Measurements from ENCODE around the gene JPT2. TPM values are rescaled to one million over a fixed set of nuclear protein-coding genes. Genes with fewer than 3 reads are reported as not detected.

Gene JPT2
- polyA plus RNA-seq, 10 donors: 31.0 to 53.6 (median 40.0) TPM

DNA sequence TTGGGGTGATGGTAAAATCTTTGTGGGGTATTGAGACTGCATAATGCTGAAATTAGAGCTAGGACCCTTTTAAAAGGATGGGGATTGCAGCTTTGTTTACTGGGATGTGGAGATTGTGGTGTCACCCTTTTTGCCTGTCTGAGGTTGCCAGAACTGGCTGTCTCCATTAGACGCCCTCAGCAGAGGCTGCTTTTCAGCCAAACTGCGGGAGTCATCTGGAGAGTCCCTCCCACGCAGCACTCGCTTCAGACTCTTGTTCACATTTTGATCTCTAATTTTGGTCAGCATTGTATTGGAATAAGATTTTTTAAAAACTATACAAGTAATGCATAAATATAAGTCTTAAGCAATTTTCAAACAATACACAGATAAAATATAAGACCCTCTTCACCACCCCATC lies 27.9 kb upstream of the JPT2 start:
- DNase-seq: no peak

DNA sequence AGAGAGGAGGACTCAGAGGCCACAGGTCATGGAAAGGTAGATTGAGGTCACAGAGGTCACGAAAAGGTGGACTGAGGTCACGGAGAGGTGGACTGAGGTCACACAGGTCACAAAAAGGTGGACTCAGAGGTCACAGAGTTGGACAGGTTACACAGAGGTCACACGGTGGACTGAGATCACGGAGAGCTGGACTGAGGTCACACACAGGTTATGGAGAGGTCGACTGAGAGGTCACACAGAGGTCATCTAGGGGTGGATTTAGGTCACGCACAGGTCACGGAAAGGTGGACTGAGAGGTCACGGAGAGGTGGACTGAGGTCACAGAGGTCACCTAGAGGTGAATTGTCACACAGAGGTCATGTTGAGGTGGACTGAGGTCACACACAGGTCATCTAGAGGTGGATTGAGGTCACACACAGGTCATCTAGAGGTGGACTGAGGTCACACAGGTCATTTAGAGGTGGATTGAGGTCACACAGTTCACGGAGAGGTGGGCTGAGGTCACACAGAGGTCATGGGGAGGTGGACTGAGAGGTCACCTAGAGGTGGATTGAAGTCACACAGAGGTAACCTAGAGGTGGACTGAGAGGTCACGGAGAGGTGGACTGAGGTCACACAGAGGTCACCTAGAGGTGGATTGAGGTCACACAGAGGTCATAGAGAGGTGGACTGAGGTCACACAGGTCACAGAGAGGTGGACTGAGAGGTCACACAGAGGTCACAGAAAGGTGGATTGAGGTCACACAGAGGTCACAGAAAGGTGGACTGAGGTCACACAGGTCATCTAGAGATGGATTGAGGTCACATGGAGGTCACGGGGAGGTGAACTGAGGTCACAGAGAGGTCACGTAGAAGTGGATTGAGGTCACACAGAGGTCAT lies 26.7 kb upstream of the JPT2 start:
- DNase-seq: peak; percentile 2 to 25 (median 18)

DNA sequence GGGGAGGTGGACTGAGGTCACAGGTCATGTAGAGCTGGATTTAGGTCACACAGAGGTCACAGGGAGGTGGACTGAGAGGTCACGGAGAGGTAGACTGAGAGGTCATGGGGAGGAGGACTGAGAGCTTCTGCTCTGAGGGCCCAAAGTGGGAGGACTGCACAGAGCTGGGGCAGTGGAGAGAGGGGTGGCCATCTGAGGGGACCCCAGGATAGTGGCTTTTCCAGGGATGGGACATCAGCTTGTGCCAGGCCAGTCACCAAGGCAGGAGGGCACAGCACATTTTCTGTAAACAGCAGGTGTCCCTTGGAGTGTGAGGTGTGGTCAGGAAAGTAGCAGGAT lies 26.1 kb upstream of the JPT2 start:
- DNase-seq: peak in 1 of 3 donors; percentile 31

DNA sequence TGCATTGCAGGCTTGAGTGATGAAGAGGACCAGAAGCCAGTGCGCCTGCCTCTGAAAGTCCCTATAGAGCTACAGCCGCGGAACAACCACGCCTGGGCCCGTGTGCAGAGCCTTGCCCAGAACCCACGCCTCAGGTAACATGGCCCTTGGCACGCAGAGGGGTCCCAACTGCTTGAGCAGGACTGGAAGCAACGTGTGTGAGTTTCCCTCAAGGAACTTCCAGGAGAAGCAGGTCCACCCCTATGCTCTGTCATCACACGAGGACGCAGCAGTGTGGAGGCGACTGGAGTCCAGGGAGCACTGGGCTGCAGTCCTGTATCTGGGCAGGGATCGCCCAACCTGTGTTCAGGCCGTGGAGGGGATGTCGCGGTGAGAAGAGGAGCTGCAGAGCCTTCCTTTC lies 25.1 kb upstream of the JPT2 start:
- DNase-seq: no peak

DNA sequence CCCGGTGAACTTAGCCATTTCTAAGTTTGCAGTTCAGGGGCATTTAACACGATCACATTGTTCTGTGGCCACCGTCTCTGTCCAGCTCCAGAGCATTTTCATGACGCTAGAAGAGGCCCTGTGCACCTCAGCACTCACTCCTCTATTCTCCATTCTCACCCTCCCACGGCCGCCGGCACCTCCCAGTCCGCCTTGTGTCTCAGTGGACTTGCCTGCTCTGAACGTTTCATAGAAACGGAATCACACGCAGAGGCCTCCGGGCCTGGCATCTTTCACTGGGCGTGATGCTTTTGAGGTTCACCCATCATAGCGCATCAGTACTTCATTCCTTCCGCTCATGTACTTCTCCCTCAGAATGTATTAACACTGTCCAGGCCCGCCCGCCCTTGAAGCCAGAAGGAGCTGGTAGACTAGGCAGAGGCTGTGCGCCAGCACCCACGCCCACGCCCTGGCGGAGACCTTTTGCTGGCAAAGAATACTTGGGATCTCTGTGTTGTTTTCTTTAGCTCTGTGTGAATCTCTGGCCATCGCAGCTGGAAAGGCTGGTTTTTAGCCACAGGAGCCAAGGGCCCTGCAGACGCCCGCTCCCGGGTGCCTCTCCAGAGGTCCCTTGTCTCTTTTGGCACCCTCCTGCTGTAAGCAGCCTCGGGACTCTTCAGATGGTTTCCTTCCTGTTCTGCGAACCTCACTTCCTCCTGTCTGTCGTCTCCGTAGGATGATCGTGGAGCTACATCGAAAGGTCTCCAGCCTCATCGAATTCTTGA lies 23.4 kb upstream of the JPT2 start:
- DNase-seq: no peak

DNA sequence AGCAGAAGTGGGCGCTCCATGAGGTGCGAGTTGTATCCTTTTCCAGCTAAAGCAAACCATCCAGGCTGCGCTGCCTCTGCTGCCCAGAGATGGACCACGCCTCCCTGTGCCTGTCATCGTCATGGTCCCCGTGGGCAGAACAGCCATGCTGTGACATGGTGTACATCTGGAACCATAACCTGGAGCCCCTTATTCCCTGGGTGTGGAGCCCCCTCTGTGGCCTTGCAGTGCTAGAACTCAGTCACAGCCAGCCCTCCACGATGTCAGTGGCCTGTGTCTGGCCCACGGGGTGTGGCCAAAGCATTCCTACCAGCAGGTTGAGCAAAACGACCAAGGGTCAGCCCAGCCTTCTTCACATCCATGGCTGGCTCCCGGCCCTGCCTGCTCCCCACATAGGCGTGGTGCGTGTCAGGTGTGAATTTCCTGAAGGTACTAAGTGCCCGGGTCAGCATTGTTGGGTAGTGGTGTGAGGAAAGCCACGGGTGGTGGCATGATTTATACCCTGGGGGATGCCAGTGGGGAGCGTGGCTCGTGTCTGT lies 22.7 kb upstream of the JPT2 start:
- DNase-seq: no peak

DNA sequence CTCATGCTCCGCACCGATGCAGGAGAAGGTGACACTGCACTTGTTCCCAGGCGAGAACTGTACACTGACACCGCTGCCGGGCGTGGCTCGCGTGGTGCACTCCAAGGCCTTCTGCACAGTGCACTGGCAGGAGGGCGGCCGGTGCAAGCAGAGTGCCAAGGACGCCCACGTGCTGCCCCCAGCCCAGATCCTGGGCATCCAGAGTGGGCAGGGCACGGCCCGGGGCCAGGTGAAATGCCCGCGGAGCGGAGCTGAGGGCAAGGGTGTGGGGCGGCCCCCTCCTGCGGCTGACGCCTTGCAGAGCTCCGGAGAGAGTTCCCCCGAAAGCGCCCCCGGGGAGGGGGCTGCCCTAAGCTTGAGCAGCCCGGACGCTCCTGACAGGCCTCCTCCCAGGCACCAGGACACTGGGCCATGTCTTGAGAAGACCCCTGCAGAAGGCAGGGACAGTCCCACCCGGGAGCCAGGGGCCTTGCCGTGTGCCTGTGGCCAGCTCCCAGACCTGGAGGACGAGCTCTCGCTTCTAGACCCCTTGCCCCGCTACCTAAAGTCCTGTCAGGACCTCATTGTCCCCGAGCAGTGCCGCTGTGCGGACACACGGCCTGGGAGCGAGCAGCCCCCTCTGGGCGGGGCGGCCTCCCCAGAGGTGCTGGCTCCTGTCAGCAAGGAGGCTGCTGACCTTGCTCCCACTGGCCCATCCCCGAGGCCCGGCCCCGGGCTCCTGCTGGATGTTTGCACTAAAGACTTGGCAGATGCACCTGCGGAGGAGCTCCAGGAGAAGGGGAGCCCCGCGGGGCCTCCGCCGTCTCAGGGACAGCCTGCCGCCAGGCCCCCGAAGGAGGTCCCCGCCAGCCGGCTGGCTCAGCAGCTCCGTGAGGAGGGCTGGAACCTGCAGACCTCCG lies 21.9 kb upstream of the JPT2 start:
- no peak for DNase-seq

DNA sequence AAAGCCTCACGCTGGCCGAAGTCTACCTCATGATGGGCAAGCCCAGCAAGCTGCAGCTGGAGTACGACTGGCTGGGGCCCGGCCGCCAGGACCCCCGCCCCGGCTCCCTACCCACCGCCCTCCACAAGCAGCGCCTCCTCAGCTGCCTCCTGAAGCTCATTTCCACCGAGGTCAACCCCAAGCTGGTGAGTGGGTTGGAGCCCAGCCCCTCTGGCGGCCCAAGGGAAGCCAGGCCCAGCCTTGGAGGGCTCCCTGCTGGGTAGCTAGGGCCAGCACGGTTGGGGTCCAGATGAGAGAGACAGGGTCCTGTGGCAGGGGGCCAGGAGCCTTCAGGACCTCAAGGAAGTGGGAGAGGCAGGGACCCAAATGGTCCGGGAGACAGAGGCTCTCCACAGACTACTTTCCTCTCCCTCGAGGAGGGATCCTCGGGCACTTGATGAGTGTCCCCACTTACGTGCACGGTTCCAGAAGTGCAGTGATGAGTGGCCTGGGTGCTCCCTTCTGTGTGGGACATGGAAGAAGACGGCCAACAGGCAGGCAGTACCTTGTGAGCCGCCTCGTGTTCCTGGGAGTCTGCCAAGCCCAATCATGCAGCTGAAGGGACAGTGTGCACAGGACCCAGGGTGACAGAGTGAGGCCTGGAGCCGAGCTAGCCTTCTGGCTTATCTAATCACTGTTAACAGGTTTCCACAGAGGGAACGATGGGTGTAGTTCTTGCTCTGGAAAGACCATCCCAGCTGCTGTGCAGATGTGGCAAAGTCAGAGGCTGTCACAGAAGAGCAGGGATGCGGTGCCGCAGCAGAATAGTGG lies 21.1 kb upstream of the JPT2 start:
- DNase-seq: no peak

DNA sequence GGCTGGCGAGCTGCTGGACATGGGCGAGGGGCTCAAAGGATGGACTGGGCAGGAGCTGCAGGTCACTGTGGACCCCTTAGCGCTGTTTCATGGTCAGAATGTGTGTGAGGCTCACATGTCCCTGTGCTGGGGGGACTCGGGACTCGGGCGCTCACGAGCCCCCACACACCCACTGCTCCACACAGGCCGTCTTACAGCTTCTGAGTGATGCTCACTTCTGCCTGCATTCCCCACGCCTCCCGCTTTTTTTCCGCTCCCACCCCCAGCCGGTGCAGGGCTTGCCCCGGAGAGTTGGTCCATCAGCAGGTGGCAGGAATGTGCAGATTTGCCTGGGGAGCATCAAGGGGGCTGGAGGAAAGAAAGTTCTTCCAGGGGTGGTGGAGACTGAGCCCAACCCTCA lies 20.2 kb upstream of the JPT2 start:
- DNase-seq: no peak

DNA sequence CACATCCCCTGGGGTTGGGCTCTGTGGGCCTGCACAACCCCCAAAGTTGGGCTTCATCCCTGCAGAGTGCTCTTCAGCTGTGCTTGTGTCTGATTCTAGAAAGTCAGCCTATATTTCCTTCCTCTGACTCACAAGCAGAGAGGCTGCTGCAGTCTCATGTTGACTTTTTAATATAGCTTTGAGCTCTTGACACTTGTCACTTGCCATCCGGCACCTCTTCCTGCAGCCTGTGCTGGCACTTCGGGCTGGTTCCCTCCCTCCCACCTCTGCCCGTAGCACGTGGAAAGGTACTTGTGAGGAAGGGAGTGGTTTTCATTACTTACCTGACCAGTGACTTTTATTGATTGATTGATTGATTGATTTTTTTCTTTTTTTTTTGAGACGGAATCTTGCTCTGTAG lies 19.0 kb upstream of the JPT2 start:
- no peak for DNase-seq

DNA sequence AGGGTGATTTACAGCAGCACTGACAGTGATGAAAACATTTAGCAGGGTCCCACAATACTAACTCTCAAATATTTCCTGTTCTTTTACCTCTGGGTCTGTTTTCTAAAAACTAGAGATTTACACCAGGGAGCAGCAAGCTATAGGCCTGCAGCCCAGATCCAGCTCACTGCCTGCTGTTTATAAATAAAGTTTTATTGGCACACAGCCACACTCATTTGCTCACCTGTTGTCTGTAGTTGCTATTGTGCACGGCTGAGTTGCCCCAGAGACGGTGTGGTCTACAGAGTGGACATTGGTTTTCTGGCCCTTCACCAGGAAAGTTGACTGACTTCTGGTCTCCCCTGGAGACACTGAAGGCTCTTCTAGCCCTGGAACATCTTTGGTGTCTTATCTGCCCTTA lies 16.3 kb upstream of the JPT2 start:
- DNase-seq: no peak

DNA sequence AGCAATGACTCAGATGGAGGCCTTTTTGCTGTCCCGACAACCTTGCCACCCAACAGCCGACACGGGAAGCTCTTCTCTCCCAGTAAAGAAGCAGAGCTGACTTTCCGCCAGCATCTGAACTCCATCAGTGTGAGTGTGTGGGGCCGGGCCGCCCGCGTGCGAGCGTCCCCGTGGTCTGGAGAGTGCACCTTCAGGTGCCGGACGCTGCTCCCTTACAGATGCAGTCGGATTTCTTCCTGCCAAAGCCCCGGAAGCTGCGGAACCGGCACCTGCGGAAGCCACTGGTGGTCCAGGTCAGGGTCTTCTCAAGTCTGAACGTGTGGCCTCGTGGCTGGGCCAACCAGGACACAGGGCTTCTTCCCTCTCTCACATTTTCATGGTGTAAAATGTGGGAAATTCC lies 15.5 kb upstream of the JPT2 start:
- DNase-seq: no peak

DNA sequence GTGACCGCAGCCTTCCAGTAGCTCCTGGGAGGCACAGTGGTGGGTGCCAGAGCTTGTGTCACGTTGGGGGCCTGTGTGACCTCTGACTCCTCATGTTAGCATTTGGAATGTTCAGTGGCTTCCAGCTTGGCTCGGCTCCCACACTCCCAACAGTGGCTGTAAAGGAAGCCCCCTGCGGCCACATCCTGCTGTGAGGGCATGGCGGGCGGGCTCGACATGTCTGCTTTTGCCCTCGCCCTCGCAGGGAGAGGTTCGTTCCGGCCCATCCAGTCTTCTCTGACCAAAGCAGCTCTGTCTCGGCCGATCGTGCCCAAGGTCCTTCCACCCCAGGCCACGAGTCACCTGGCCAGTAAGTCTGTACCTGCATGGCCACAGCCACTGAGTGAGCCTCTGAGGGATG lies 12.2 kb upstream of the JPT2 start:
- DNase-seq: no peak

DNA sequence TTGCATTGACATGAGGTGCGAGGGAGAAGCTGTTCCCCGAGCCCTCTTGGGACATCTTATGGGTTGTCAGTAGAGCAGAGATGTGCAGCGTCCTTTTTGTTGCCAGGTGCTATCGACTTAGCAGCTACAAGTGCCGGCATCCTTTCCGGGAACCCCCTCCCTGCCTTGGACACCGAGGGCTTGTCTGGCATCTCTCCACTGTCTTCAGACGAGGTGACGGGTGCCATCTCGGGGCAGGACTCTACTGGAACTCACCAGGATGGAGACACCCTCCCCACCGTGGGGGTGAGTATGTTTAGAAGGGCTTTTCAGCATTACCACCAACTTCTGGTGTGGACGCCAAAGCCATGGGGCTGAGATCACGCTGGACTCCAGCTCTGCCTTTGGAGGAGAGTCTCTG lies 11.8 kb upstream of the JPT2 start:
- DNase-seq: no peak

DNA sequence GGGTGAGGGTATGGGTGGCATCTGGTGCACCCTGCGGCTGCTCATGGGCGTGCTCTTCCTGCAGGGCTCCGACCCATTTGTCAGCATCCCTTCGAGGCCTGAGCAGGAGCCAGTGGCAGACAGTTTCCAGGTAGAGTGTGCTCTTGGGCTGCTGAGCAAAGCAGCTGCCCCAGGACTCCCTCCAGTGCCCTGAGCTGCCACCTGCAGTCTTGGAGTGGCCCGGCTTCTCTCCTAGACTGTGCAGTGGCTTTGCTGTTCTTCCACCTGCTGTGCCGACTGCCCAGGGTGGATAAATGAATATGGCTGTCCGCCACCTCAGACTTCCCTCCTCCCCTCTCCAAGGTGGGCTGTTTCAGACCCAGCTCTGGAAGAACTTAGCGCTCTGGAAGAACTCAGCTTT lies 10.8 kb upstream of the JPT2 start:
- no peak for DNase-seq

DNA sequence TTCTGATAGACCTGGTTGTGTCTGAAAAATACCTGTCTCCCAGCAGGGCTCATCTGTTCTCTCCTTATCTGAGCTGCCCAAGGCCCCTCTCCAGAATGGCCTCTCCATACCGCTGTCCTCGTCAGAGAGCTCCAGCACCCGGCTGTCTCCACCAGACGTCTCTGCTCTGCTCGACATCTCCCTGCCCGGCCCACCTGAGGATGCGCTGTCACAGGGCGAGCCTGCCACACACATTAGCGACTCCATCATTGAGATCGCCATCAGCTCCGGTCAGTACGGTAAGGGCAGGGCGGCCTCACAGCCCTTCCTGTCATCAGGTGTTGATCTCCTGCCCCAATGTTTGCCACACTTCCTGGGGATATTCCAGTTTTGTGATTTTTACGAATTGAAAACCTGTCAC lies 10.2 kb upstream of the JPT2 start:
- no peak for DNase-seq

DNA sequence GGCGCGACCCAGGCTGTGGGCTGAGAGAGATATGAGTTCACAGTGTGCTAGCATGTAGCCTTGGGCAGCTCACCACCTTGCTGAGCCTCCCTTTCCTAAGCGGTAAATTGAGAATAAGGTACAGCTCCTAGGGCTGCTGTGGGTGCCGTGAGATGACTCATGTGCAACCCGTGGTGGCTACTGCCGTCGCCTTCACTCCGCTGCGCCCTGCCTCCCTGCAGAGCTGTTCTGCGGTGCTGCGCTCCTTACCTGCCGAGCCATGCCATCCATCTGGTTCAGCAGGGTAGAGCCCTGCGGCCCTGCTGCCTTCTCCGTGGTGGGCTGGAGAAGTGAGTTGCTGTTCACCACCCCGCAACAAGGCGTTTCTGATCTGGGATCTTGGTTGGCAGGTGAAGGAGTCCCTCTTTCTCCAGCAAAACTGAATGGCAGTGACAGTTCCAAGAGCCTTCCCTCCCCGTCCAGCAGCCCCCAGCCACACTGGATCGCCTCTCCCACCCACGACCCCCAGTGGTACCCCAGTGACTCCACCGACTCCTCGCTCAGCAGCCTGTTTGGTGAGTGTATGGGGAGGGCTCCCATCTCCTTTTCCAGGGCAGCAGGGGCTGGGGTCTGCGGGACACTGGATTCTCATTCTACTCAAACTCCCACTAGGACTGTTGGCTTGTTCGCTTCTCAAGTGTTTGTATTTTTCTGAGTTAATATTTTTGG lies 9.3 kb upstream of the JPT2 start:
- DNase-seq: no peak

DNA sequence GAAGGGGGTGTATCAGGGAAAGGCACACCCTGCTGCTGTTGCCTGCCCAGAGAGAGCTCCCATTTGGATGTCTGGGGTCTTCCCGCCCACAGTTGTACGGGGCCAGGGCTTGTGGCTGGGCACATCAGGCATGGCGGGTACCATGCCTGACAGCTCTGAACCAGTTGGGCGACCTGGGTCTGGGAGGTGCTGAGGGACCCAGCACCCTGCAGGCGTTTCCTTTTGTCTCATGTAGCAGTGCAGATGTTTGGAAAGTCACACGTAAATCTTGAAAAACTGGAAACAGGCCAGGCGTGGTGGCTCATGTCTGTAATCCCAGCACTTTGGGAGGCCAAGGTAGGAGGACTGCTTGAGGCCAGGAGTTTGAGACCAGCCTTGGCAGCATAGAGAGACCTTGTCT lies 8.4 kb upstream of the JPT2 start:
- no peak for DNase-seq

DNA sequence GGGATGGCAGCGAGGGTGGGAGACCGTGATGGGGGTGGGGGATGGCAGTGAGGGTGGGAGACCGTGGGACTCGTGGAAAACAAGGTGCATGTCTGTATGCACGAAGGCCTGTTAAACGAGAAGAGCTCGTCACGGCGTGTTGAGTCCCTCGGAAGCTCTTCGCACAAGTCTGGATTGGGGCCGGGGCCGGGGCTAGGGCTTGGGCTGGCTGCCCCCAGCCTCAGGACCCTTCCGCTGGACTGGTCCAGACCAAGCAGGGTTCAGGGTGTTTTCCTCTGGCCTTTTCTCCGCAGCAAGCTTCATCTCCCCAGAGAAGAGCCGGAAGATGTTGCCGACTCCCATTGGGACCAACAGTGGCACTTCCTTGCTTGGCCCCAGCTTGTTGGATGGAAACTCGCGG lies 7.7 kb upstream of the JPT2 start:
- no peak for DNase-seq

DNA sequence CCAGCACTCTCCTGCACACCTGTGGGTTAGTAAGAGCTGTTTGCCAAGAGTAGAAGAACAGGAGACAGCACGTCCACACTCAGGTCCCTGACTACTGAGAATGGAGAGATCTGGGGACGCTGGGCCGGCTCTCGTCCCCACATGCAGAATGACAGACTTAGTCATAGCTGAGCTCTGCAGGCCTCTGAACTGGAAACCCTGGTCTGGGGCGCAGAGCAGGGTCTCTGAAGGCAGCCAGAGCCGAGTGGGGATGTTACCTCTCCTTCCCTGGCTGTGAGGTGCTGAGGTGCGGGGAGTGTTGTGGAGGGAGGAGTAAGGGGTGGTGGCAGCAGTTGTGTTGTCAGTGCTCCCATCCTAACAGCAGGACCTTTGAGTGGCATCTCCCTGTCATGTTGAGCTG lies 7.2 kb upstream of the JPT2 start:
- DNase-seq: no peak

Measured in muscle of back (tissue), 11 donors.